Forelimb muscle (tissue), 1 donor: ENCODE measurements around the gene HOXD12. TPM values are rescaled to one million over a fixed set of nuclear protein-coding genes. Genes with fewer than 3 reads are reported as not detected.

Experiments
- DNase-seq: peaks from one replicate; pipeline ENCODE4 v3.0.0-alpha.2; 2013; ENCODE audit warnings: low read depth
- polyA plus RNA-seq: library from polyadenylated mRNA; unstranded; fragments of 120-200 nt; gene quantifications from one replicate; pipeline ENCODE4 v1.2.1, GENCODE V29; 2013; ENCODE audit not compliant: insufficient read length

HOXD12 gene
- polyA plus RNA-seq, 1 donor = not detected

- no peak for DNase-seq
These were observed 19.2 kb downstream of the HOXD12 start for GRCh38 chr2:176118601-176119339.

- no peak for DNase-seq
These were observed 21.0 kb downstream of the HOXD12 start for GRCh38 chr2:176120364-176121189.

- DNase-seq = no peak
These were observed 21.8 kb downstream of the HOXD12 start for GRCh38 chr2:176121190-176122051.

- no peak for DNase-seq
These were observed 22.6 kb downstream of the HOXD12 start for GRCh38 chr2:176122052-176122682.

- no peak for DNase-seq
These were observed 23.3 kb downstream of the HOXD12 start, which contains the start of gene HOXD9 for GRCh38 chr2:176122683-176123410. Gene HOXD9, plus strand, starts transcription at chr2:176122719. Its CDS starts 50 bp downstream, at chr2:176122769.

GRCh38 chr2:176123411-176124109, 24.0 kb downstream of the HOXD12 start:
- no peak for DNase-seq

GRCh38 chr2:176124110-176124946, 24.7 kb downstream of the HOXD12 start:
- DNase-seq = no peak

- DNase-seq = no peak
These were observed 25.6 kb downstream of the HOXD12 start for GRCh38 chr2:176124947-176125771.

- no peak for DNase-seq
These were observed 26.1 kb downstream of the HOXD12 start for GRCh38 chr2:176125772-176126054.

- no peak for DNase-seq
These were observed 27.6 kb downstream of the HOXD12 start for GRCh38 chr2:176126929-176127773.

GRCh38 chr2:176127774-176128072, 28.1 kb downstream of the HOXD12 start:
- no peak for DNase-seq

- DNase-seq = no peak
These were observed 28.8 kb downstream of the HOXD12 start for GRCh38 chr2:176128172-176128981.

GRCh38 chr2:176128982-176129796, 29.6 kb downstream of the HOXD12 start, which contains the start of gene HOXD8:
Gene HOXD8, plus strand, starts transcription at chr2:176129705. Its CDS starts 662 bp downstream, at chr2:176130367.
- DNase-seq = no peak

- no peak for DNase-seq
These were observed 30.2 kb downstream of the HOXD12 start for GRCh38 chr2:176129813-176130146.

GRCh38 chr2:176130147-176130956, 30.8 kb downstream of the HOXD12 start:
- DNase-seq = no peak
